GM08714 (cell line): ENCODE data around the gene ZFAND3.

Source experiments
- H3K4me3 ChIP-seq: fragments of 200-500 bp; sonication (Bioruptor generic); 2 replicates; pipeline ENCODE4 v1.5.1; 2014; ENCODE audit warnings: mild to moderate bottlenecking, low read length, inconsistent platforms
- ZNF274 ChIP-seq: IDR thresholded peaks from 2 replicates; pipeline ENCODE4 v1.6.1; 2012; ENCODE audit warnings: mild to moderate bottlenecking, low read depth, low read length

The ZFAND3 gene

DNA sequence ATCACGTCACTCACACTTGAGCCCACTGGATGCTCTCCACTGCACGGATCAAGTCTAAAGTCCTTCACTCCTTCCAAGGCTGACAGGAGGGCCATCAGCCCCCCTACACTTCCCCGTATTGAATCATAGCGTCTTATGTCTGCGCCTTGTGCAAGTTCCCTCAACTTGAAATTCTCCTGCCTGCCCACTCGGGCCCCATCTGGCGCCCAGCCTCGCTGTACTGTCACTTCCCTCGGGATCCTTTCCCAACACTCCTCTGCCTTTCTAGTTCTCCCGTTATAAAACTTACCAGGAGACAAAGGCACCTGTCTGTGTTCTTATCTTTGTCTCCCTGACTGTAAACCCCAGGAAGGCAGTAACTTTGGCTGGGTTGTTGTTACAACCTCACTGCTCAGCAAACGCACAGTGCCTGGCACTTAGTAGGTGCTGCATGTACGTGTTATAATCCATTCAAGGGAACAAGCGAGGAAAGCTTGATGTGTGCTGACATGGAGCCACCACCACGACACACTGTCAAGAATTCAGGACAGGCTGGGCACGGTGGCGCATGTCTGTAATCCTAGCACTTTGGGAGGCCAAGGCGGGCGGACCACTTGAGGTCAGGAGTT, 33.8 kb upstream of the ZFAND3 start:
- no peak for TF ChIP-seq ZNF274

DNA sequence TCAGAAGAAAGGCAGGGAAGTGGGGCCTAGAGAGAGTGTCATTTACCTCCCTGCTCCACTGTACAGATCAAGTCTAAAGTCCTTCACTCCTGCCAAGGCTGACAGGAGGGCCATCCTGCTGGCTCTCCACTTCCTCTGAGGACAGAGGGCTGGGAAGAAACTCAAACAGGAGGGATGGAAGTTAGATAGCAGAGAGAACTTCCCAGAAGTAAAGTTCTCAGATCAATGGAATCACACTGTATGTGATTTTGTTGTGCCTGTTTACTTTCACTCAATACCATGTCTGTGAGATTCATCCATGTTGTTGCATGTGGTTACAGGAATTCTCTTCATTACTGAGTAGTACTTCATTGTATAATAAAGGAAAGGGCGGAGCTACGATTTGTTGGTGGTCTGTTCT, 32.3 kb upstream of the ZFAND3 start:
- TF ChIP-seq ZNF274: no peak
- no peak overlapping the region for H3K4me3 ChIP-seq

More for the DNA sequence above, 33.8 kb upstream of the ZFAND3 start:
- H3K4me3 ChIP-seq: no peak overlapping the region

DNA sequence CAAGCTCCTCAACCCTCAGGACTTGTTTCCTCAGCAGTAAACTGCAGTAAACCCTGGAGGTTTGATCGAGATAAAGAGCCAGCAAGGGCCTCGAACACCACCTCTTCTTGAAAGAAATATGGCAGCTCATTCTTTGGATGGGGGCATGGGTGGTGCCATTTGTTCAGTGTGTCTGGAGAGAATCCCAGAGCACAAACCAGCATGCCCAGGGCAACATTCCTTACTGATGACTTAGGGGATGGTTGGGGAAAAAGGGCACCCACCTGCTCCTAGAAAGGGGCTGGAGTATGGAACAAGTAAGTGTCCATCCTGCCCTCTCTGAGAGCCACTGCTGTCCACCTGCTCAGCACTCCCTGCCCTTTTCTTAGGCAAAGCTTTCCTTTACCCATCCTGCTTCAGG, 31.3 kb upstream of the ZFAND3 start:
- no peak overlapping the region for H3K4me3 ChIP-seq
- TF ChIP-seq ZNF274: no peak

DNA sequence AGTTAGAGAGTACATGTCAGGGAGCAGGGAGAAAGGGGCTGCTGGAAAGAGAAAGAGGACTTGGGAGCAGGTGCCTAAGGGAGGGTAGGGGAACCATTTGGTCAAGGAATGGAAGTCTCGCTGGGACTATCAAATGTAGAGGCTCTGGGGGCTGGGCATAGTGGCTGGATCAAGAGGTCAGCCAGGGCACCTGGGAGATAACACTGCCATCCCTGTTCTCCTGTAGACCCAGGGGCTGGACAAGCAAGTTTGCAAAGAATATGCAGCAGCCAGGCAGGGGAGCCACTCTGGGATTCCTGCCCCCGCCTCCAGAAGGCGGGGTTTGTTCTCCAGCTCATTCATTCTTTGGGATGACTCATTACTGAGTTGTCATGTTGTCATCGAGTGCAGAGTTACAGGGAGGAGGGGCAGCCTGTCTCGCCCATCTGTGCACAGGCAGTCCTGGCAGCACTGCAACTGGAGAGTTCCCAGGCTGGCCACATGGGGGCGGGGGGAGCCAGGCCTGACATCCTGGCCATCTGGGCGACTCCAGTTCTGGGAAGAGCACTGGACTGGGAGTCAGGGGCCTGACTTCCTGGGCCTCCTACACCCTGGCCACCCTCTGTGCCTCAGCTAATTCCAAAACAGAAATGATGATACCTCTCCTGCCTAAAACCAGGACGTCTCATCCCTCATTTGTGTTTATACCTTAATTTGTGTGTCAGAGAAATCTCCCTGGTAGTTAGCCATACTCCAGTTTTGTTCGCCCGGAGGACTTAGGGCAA, 28.2 kb upstream of the ZFAND3 start:
- no peak overlapping the region for H3K4me3 ChIP-seq
- TF ChIP-seq ZNF274: no peak

DNA sequence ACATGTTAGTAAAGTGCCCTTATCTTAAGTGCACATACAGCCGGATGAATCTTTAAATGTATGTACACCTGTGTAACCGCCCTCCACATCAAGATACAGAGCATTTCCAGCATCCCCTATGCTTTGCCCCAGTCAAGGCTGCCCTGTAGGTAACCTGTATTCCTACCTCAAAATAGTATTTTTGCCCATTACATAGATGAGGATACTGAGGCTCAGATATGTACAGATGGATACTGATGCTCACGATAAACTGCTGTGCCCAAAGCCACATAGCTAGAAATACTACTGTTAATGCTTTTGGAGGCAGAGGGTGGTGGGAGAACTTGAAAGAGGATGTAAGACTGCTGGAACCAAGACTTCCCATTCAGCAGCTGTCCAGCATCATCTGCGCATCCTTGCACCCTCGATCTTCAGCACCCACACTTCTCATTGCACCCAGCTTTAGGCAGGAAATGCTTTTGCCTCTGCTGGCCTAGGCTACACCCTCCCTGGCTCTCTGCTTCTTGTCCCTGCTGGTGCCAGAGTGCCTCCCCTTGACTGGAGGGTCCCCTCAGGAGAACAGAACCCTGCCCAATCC, 27.0 kb upstream of the ZFAND3 start:
- no peak overlapping the region for H3K4me3 ChIP-seq
- TF ChIP-seq ZNF274: no peak

DNA sequence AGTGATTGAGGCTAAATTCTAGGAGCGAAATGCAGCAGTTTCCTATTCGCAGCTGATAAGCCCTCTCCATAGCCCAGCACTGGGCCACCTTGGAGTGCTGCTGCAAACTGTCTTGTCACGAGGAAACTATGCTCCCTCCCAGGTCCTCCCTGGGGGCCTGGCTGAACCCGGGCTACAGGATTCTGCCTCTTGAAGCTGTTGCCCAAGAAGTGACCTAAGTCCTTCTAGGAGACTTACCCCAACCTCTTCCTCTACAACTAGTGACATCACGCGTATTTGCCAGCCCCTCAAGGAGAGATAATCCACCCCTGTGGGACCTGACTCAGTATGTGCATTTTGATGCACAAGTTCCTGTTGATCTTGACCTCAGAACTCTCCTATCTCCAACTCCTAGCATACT, 26.5 kb upstream of the ZFAND3 start:
- TF ChIP-seq ZNF274: no peak
- no peak overlapping the region for H3K4me3 ChIP-seq

DNA sequence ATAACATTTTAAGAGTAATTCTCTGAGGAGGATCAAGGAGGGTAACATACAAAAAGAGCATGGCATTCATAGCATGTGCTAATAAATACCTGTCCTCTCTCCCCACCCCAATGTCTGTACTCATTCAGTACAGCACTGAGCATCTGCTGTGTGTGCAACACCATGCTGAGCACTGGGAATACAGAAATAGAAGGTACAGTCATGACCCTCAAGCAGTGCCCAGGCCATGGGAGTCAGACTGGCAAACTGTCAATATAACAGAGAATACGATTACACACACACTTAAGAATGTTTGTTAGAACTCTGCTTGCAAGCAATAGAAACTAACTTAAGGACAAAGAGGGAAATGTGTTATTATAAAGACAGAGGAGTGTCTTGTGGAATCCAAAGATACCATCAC, 24.7 kb upstream of the ZFAND3 start:
- no peak for TF ChIP-seq ZNF274
- no peak overlapping the region for H3K4me3 ChIP-seq

DNA sequence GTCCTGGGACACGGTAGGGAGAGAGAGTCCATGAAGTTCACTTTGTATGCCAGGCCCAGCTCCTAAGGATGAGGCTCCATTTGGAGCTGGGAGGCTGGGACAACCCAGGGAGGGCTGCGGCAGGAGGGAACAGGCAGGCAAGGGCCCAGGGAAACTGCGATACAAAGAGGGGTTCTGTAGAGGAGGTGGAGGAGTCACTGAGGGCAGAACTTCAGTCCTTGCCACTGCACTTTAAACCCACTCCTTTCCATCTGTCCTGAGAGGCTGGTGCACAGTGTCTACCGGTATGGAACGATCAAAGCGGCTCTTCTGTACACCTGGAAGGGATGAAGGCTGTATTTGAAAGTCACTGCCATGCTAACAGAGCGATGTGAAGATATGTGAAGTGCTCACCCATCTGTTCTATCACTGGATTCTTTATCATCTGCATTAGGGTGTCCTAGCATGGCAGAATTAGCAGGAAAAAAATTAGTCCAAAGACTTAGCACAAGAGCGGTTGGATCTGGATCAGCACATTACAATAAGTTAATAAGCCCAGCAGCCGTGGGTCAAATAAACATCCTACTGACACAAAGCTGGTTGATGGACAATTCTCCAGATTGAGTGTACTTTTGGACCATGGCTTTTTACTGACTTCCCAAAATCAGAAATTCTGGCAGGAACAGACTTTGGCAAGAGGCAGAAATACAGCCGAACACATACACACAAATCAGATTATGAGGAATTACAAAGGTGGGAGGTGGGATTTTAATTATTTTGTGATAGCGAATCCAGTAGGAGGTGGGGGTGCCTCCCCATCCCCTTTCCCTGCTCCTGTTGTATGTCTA, 20.9 kb upstream of the ZFAND3 start:
- H3K4me3 ChIP-seq: no peak overlapping the region
- no peak for TF ChIP-seq ZNF274

DNA sequence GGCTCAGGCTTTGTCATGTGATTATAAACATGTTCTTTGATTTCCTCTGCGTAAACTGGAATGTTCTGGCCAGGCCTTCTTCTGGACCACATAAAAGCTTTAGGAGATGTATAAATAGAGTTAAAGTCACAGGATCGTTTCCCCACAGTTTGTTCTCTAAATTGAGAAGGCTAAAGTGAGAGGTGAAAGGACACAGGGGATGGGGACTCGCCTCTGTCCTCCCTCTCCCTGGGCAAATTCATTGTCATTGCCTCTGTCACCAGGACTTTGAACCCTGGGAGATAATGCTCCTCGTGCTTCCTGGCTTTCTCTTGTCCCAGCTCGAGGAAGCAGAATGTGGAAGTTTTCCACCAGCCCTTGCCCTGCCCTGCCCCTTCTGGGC, 20.3 kb upstream of the ZFAND3 start:
- no peak for TF ChIP-seq ZNF274
- H3K4me3 ChIP-seq: no peak overlapping the region

DNA sequence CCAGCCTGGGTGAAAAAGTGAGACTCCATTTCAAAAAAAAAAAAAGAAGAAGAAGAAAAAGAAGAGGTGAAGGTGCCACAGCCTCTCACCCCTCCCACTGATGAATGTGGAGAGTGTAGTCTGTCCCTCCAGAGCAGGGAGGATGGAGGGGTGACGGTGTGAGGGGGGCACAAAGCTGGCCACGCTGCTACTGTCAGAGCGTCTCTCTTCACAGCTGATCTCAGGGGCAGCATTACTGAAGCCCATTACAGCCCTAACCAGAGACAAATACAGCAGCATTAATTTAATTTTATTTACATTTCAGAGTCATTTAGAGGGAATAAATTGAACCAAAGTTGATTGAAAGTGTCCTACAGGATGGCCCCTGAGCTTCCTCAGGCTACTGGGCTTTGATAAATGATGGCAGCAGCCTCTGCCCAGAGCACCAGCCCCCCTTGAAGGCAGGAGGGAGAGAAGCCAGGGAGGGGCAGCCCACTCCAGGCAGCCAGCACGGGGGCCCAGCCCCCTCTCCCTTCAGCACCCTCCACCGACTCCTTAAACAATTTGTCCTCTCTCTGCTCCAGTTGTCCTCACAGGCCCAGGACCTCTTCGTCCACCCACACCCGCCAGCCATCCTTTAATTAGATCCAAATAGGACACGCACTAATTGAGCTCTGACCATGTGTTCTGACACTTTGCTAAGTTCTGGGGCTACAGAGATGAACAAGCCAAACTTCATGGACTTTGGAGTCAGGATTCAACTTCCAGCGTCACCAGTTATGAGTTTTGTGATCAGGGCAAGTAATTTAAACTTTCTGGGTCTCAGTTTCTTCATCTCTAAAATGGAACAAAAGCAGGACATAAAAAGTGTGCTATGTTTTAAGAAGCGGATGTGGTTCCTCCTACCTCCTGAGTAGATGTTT, 18.6 kb upstream of the ZFAND3 start:
- H3K4me3 ChIP-seq: no peak overlapping the region
- TF ChIP-seq ZNF274: no peak

DNA sequence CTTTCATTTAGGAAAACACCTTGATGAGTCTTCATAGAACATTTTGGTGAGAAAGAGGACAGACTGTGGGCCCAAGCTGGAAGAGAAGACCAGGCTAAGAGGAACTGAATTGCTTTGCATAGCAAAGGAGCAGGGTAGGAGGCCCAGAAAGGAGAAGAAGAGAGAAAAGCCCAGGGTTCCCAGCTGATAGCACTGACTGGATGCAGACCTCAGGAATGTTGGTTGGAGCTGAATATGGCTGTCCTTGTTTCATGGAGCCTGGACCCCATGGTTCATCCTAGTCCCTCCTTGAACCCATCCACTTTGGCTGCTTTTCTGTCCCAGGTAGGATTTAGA, 18.0 kb upstream of the ZFAND3 start:
- H3K4me3 ChIP-seq: no peak overlapping the region
- no peak for TF ChIP-seq ZNF274

DNA sequence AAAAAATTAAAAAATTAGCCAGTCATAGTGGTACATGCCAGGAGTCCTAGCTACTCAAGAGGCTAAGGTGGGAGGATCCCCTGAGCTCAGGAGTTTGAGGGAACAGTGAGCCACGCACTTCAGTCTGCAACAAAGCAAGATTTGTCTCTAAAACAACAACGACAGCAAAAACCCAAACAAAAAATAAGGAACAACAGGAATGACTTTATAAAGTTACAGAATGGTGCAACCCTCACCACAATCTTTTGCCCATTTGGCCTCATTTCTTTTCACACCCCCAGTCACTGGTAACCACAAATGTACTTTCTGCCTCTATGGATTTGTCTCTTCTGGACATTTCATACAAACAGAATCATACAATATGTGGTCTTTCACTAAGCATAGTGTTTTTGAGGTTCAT, 16.7 kb upstream of the ZFAND3 start:
- no peak for TF ChIP-seq ZNF274
- no peak overlapping the region for H3K4me3 ChIP-seq

DNA sequence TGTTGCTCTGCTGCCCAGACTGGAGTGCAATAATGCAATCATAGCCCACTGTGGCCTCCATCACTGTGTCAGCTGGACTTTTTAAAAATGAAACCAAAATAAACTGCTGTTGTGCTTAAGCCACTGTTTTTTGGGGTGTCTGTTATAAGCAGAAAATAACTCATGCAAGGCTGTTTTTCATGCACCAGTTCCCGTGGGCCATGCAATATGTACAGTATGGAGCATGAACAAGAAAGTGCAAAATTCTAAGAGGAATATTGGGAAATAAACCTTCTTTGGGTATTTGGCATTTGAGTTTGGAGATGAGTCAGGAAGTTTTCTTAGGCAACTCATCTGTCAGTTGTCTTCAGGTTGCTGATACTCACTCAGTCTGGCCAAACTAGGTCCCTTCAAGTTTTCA, 14.9 kb upstream of the ZFAND3 start:
- no peak overlapping the region for H3K4me3 ChIP-seq
- TF ChIP-seq ZNF274: no peak

DNA sequence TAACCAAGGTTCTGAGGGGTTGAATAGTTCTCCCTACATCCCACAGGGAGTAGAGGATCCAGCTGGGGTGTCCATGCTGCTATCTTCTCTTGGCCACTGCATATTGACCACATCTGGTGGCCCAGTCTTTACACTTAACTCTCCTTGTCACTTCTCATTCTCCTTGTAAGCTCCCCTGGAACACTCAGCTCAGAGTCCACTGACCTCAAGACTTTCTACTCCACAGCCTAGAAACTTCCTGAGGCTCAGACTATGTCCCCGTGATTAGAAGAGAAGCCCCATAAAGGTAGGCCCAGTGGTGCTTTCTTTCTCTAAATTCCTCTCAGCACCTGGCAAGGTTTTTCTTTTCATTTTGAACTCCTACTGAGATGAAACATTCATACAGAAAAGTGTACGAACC, 13.3 kb upstream of the ZFAND3 start:
- TF ChIP-seq ZNF274: no peak
- H3K4me3 ChIP-seq: no peak overlapping the region

DNA sequence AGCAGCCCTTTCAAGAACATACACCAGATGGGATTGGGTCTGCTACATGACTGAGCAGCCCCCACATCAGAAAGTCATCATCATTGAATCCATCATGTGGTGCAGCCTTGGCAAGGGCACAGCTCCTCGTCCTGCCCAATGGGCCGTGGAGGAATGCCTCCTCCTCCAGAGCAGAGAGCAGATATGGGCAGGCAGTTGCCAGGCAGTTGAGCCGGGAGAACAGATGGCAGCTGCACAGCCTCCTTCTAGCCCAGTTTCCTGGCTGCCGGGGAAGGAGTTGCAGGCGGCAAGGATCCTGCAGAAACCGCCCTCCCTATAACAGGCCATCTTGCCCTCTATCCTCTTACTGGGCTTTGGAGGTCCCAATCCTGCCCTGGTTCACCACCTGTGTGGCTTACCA, 11.9 kb upstream of the ZFAND3 start:
- TF ChIP-seq ZNF274: no peak
- no peak overlapping the region for H3K4me3 ChIP-seq
